Naive thymus-derived CD4-positive, alpha-beta T cell (primary cell): ENCODE measurements around the gene KNSTRN. TPM values are rescaled to one million over a fixed set of nuclear protein-coding genes. Genes with fewer than 3 reads are reported as not detected.
A peak's percentile ranks its signal among the peaks of the same experiment; 100 is the strongest.

Source experiments
- ATAC-seq: fragments of 150-1000 bp; cut with Tn5 transposase; 2 replicates; pipeline ENCODE4 v1.10.0; 2021; ENCODE audit warnings: mild to moderate bottlenecking, moderate library complexity
- CTCF ChIA-PET: fragments of 350-600 bp; sonication (Branson Sonifier 250); formaldehyde crosslinking; loops from one replicate; lab custom pipeline; 2021; ENCODE audit warnings: antibody characterized with exemption; lab: Charles Lee
- POLR2A ChIA-PET: fragments of 350-600 bp; sonication (Branson Sonifier 250); formaldehyde crosslinking; loops from one replicate; lab custom pipeline; 2021; ENCODE audit warnings: antibody characterized with exemption, inconsistent platforms; lab: Charles Lee
- DNase-seq, 9 donors: peaks; one replicate each; pipeline versions ENCODE4 v3.0.0 to v3.0.0-alpha.2; 2020 to 2022; ENCODE audit warnings: mixed read lengths in 1 of 9
- H3K27ac ChIP-seq: one replicate; pipeline ENCODE4 v1.7.0; 2013; ENCODE audit warnings: mild to moderate bottlenecking, low read depth, low read length, moderate library complexity
- H3K27me3 ChIP-seq, 2 donors: one replicate each; pipeline ENCODE4 v1.7.0; 2013; ENCODE audit warnings: low read length in 2 of 2, mild to moderate bottlenecking in 2 of 2, moderate library complexity in 2 of 2; ENCODE audit not compliant: control insufficient read depth in 2 of 2, insufficient read depth in 2 of 2
- H3K36me3 ChIP-seq, 3 experiments: 1 replicate in 2 of 3; 2 replicates in 1 of 3; pipeline ENCODE4 v1.7.0; 2013; ENCODE audit warnings: low read length in 3 of 3, mild to moderate bottlenecking in 3 of 3, moderate library complexity in 1 of 3; ENCODE audit not compliant: insufficient read depth in 3 of 3, control insufficient read depth in 2 of 3
- H3K4me1 ChIP-seq, 2 donors: one replicate each; pipeline ENCODE4 v1.7.0; 2013; ENCODE audit warnings: low read length in 2 of 2, mild to moderate bottlenecking in 2 of 2, moderate library complexity in 1 of 2; ENCODE audit not compliant: control insufficient read depth in 2 of 2, insufficient read depth in 2 of 2
- H3K4me3 ChIP-seq: 2 replicates; pipeline ENCODE4 v1.7.0; 2013; ENCODE audit warnings: mild to moderate bottlenecking, low read length
- H3K9me3 ChIP-seq, 3 experiments: 1 replicate in 2 of 3; 2 replicates in 1 of 3; pipeline ENCODE4 v1.7.0; 2013; ENCODE audit warnings: low read length in 3 of 3; ENCODE audit not compliant: control insufficient read depth in 2 of 3
- H3K27ac Mint-ChIP-seq, 9 donors: one replicate each; pipeline ENCODE4 v1.8.0; 2020 to 2022; ENCODE audit warnings: mixed read lengths in 9 of 9, mild to moderate bottlenecking in 8 of 9, moderate library complexity in 5 of 9, inconsistent platforms in 2 of 9
- H3K27me3 Mint-ChIP-seq, 5 donors: one replicate each; pipeline ENCODE4 v1.8.0; 2021 to 2022; ENCODE audit warnings: mixed read lengths in 5 of 5, mild to moderate bottlenecking in 1 of 5
- H3K36me3 Mint-ChIP-seq, 5 donors: one replicate each; pipeline ENCODE4 v1.8.0; 2020 to 2022; ENCODE audit warnings: mixed read lengths in 5 of 5, mild to moderate bottlenecking in 3 of 5, inconsistent platforms in 1 of 5
- H3K4me1 Mint-ChIP-seq, 7 donors: one replicate each; pipeline ENCODE4 v1.8.0; 2020 to 2022; ENCODE audit warnings: mixed read lengths in 7 of 7, mild to moderate bottlenecking in 3 of 7, inconsistent platforms in 1 of 7
- H3K4me3 Mint-ChIP-seq, 10 donors: one replicate each; pipeline ENCODE4 v1.8.0; 2020 to 2022; ENCODE audit warnings: mild to moderate bottlenecking in 10 of 10, mixed read lengths in 10 of 10, moderate library complexity in 6 of 10, inconsistent platforms in 2 of 10
- H3K9me3 Mint-ChIP-seq, 11 donors: one replicate each; pipeline ENCODE4 v1.8.0; 2020 to 2022; ENCODE audit warnings: mixed read lengths in 11 of 11, mild to moderate bottlenecking in 4 of 11, inconsistent platforms in 1 of 11, moderate library complexity in 1 of 11
- intact Hi-C, 2 donors: fragments of 100-400 bp; cut with micrococcal nuclease; formaldehyde crosslinking; loops; one replicate each; pipeline ENCODE4 v1.15.1; 2023
- polyA plus RNA-seq, 2 donors: library from polyadenylated mRNA; unstranded; fragments of 300-500 nt; fragmentation: Illumina TruSeq; gene quantifications; one replicate each; pipeline ENCODE4 v1.2.3, GENCODE V29; 2021
- total RNA-seq, 6 experiments: library from RNA in 5 of 6; stranded (reverse) in 5 of 6; gene quantifications; 1 replicate in 5 of 6; 2 replicates in 1 of 6; pipeline ENCODE4 v1.2.3 and lab custom pipeline; 2021 to 2026

Gene KNSTRN
- total and polyA plus RNA-seq, 7 experiments from 2014 or later: 3.7 to 39.6 (median 6.1) TPM

GRCh38 chr15:40363611-40364010 lies 18.9 kb upstream of the KNSTRN start:
- POLR2A ChIA-PET: interaction anchor here (1.5 kb wide), 1 partner anchor 10 kb away, joined by 5 read pairs; no protein-coding TSS in a partner anchor
- H3K36me3 ChIP-seq: no peaks in the 10 kb centered on the region
- H3K27me3 ChIP-seq: no peaks in the 10 kb centered on the region
- peaks cover 19 to 43% (median 33%) of the 10 kb centered on the region in 7 donors for H3K4me1 Mint-ChIP-seq
- H3K4me3 ChIP-seq: no peak overlapping the region
- no peak overlapping the region for H3K27ac Mint-ChIP-seq
- no peak for DNase-seq
- peaks cover 19 to 30% of the 10 kb centered on the region in 2 donors for H3K4me1 ChIP-seq
- peaks cover 0 to 1% (median 0%) of the 10 kb centered on the region in 5 donors for H3K27me3 Mint-ChIP-seq
- no peaks in the 10 kb centered on the region for H3K9me3 ChIP-seq
- intact Hi-C loops: no loop called here
- CTCF ChIA-PET: interaction anchor here (1.5 kb wide), 1 partner anchor 58 kb away, joined by 4 read pairs; no protein-coding TSS in a partner anchor
- H3K9me3 Mint-ChIP-seq: peaks cover 0 to 1% (median 0%) of the 10 kb centered on the region in 11 donors
- ATAC-seq: no peak
- peak overlapping the region in 1 of 10 donors; percentile 29 for H3K4me3 Mint-ChIP-seq
- H3K36me3 Mint-ChIP-seq: peaks cover 0 to 11% (median 5%) of the 10 kb centered on the region in 5 donors
- no peak overlapping the region for H3K27ac ChIP-seq

- intact Hi-C loops: no loop called here
- Mint-ChIP-seq H3K4me3 (no peak overlapping the region), H3K36me3 (peaks cover 0 to 11% (median 5%) of the 10 kb centered on the region in 5 donors), H3K4me1 (peaks cover 14 to 39% (median 31%) of the 10 kb centered on the region in 7 donors), H3K27ac (no peak overlapping the region), H3K9me3 (peaks cover 0 to 1% (median 0%) of the 10 kb centered on the region in 11 donors), H3K27me3 (peaks cover 0 to 2% (median 0%) of the 10 kb centered on the region in 5 donors)
- H3K36me3 ChIP-seq: no peaks in the 10 kb centered on the region
- no peak overlapping the region for H3K4me3 ChIP-seq
- ATAC-seq: no peak
- ChIA-PET POLR2A (interaction anchor here (1.5 kb wide), 1 partner anchor 11 kb away, joined by 5 read pairs; no protein-coding TSS in a partner anchor), CTCF (interaction anchor here (1.5 to 1.7 kb wide), 2 partner anchors 55 to 57 kb away, joined by 4 to 5 read pairs; no protein-coding TSS in a partner anchor)
- H3K9me3 ChIP-seq: no peaks in the 10 kb centered on the region
- no peaks in the 10 kb centered on the region for H3K27me3 ChIP-seq
- peaks cover 19 to 24% of the 10 kb centered on the region in 2 donors for H3K4me1 ChIP-seq
- no peak for DNase-seq
- H3K27ac ChIP-seq: no peak overlapping the region
Measured at GRCh38 chr15:40364251-40364650, 18.3 kb upstream of the KNSTRN start.

GRCh38 chr15:40365016-40365415 lies 17.5 kb upstream of the KNSTRN start:
- H3K4me1 ChIP-seq: peaks cover 19 to 24% of the 10 kb centered on the region in 2 donors
- ATAC-seq (no peak), DNase-seq (no peak)
- peaks cover 0 to 2% (median 0%) of the 10 kb centered on the region in 5 donors for H3K27me3 Mint-ChIP-seq
- peak overlapping the region in 1 of 9 donors; percentile 1 for H3K27ac Mint-ChIP-seq
- peaks cover 0 to 11% (median 5%) of the 10 kb centered on the region in 5 donors for H3K36me3 Mint-ChIP-seq
- no peaks in the 10 kb centered on the region for H3K27me3 ChIP-seq
- ChIA-PET POLR2A (interaction anchor here (0.6 to 1.1 kb wide), 2 partner anchors 13 to 42 kb away, joined by 3 read pairs; no protein-coding TSS in a partner anchor), CTCF (interaction anchor here (0.9 to 1.7 kb wide), 3 partner anchors 23 to 55 kb away, joined by 4 to 5 read pairs (median 4); no protein-coding TSS in a partner anchor)
- H3K4me3 Mint-ChIP-seq: peak overlapping the region in 1 of 10 donors; percentile 42
- H3K4me3 ChIP-seq: no peak overlapping the region
- no peaks in the 10 kb centered on the region for H3K9me3 ChIP-seq
- intact Hi-C loops: no loop called here
- H3K4me1 Mint-ChIP-seq: peaks cover 14 to 39% (median 28%) of the 10 kb centered on the region in 7 donors
- no peak overlapping the region for H3K27ac ChIP-seq
- peaks cover 0 to 1% (median 0%) of the 10 kb centered on the region in 11 donors for H3K9me3 Mint-ChIP-seq
- H3K36me3 ChIP-seq: no peaks in the 10 kb centered on the region

GRCh38 chr15:40365624-40366456 lies 16.7 kb upstream of the KNSTRN start:
- ChIA-PET CTCF (interaction anchor here (0.6 to 3.8 kb wide), 5 partner anchors 24 to 58 kb away, joined by 3 to 17 read pairs (median 4); partner anchors contain the start of gene PLCB2), POLR2A (interaction anchor here (0.6 to 1.5 kb wide), 4 partner anchors 40 to 75 kb away, joined by 3 read pairs; partner anchors contain the start of genes BAHD1 and IVD)
- H3K4me3 Mint-ChIP-seq: peak overlapping the region in 8 of 10 donors; percentile 17 to 91 (median 46)
- H3K4me1 ChIP-seq: peaks cover 19 to 24% of the 10 kb centered on the region in 2 donors
- H3K27me3 Mint-ChIP-seq: peaks cover 0 to 4% (median 0%) of the 10 kb centered on the region in 5 donors
- H3K4me3 ChIP-seq: no peak overlapping the region
- peaks cover 0 to 10% (median 5%) of the 10 kb centered on the region in 5 donors for H3K36me3 Mint-ChIP-seq
- H3K27ac Mint-ChIP-seq: peak overlapping the region in 1 of 9 donors; percentile 1
- no peaks in the 10 kb centered on the region for H3K9me3 ChIP-seq
- H3K36me3 ChIP-seq: no peaks in the 10 kb centered on the region
- no peak for DNase-seq
- peaks cover 0 to 1% (median 0%) of the 10 kb centered on the region in 11 donors for H3K9me3 Mint-ChIP-seq
- H3K4me1 Mint-ChIP-seq: peaks cover 14 to 39% (median 28%) of the 10 kb centered on the region in 7 donors
- no peak for ATAC-seq
- intact Hi-C loops: no loop called here
- no peak overlapping the region for H3K27ac ChIP-seq
- no peaks in the 10 kb centered on the region for H3K27me3 ChIP-seq

- peak overlapping the region; percentile 59 for H3K4me3 ChIP-seq
- ATAC-seq (no peak), DNase-seq (no peak)
- Mint-ChIP-seq H3K27me3 (peaks cover 0 to 13% (median 0%) of the 10 kb centered on the region in 5 donors), H3K36me3 (peaks cover 0 to 8% (median 5%) of the 10 kb centered on the region in 5 donors), H3K9me3 (peaks cover 0 to 1% (median 0%) of the 10 kb centered on the region in 11 donors), H3K4me3 (peak overlapping the region; percentile 80 to 91 (median 85)), H3K27ac (peak overlapping the region in 4 of 9 donors; percentile 65 to 86 (median 79)), H3K4me1 (peaks cover 14 to 39% (median 28%) of the 10 kb centered on the region in 7 donors)
- no peak overlapping the region for H3K27ac ChIP-seq
- no peaks in the 10 kb centered on the region for H3K36me3 ChIP-seq
- POLR2A ChIA-PET: interaction anchor here (0.6 to 1.7 kb wide), 5 partner anchors 10 to 74 kb away, joined by 3 to 5 read pairs (median 3); partner anchors contain the start of genes BAHD1 and IVD
- no peaks in the 10 kb centered on the region for H3K9me3 ChIP-seq
- CTCF ChIA-PET: interaction anchor here (1.0 to 3.8 kb wide), 4 partner anchors 27 to 59 kb away, joined by 3 to 17 read pairs (median 4); partner anchors contain the start of gene PLCB2
- peaks cover 19 to 24% of the 10 kb centered on the region in 2 donors for H3K4me1 ChIP-seq
- intact Hi-C loops: no loop called here
- no peaks in the 10 kb centered on the region for H3K27me3 ChIP-seq
Measured at GRCh38 chr15:40366457-40367370, 15.8 kb upstream of the KNSTRN start.
